Upper lobe of left lung (tissue), 6 donors: Measurements from ENCODE around the gene NCR2. TPM values are rescaled to one million over a fixed set of nuclear protein-coding genes. Genes with fewer than 3 reads are reported as not detected.

Experiments
- ATAC-seq, 2 donors: fragments of 200-7000 bp; cut with Tn5 transposase; one replicate each; pipeline ENCODE4 v1.9.1; 2022; ENCODE audit warnings: mild to moderate bottlenecking in 2 of 2, moderate library complexity in 2 of 2; ENCODE audit not compliant: low FRiP score in 2 of 2
- DNase-seq, 2 donors: peaks; one replicate each; pipeline ENCODE4 v3.0.0-alpha.2; 2019 to 2020
- H3K27ac ChIP-seq, 4 donors: fragments of 200-600 bp; sonication (generic); one replicate each; pipeline ENCODE4 v1.5.1; 2016 to 2019
- H3K27me3 ChIP-seq, 4 donors: fragments of 200-600 bp; sonication (generic); one replicate each; pipeline ENCODE4 v1.5.1; 2017 to 2019
- H3K36me3 ChIP-seq, 4 donors: fragments of 200-600 bp; sonication (generic); one replicate each; pipeline ENCODE4 v1.5.1; 2016 to 2019
- H3K4me1 ChIP-seq, 4 donors: fragments of 200-600 bp; sonication (generic); one replicate each; pipeline ENCODE4 v1.5.1; 2018 to 2019
- H3K4me3 ChIP-seq, 4 donors: fragments of 200-600 bp; sonication (generic); one replicate each; pipeline ENCODE4 v1.5.1; 2017 to 2019; ENCODE audit warnings: mild to moderate bottlenecking in 2 of 4, moderate library complexity in 1 of 4
- H3K9me3 ChIP-seq, 4 donors: fragments of 200-600 bp; sonication (generic); one replicate each; pipeline ENCODE4 v1.5.1; 2018 to 2019
- CTCF ChIP-seq, 6 experiments: fragments of 450-650 bp in 4 of 6; fragments of 200-600 bp in 2 of 6; sonication (generic) in 2 of 6; IDR thresholded peaks; one replicate each; pipeline ENCODE4 v1.5.1; 2016 to 2019; ENCODE audit warnings: antibody characterized with exemption in 6 of 6
- EP300 ChIP-seq, 4 donors: sonication (generic); formaldehyde crosslinking; IDR thresholded peaks; one replicate each; pipeline ENCODE4 v1.5.1; 2017; ENCODE audit warnings: antibody characterized with exemption in 4 of 4, control low read depth in 2 of 4
- POLR2A ChIP-seq, 4 donors: fragments of 450-650 bp; IDR thresholded peaks; one replicate each; pipeline ENCODE4 v1.5.1; 2016 to 2017; ENCODE audit warnings: antibody characterized with exemption in 4 of 4, mild to moderate bottlenecking in 2 of 4
- POLR2AphosphoS5 ChIP-seq, 2 donors: sonication (generic); formaldehyde crosslinking; IDR thresholded peaks; one replicate each; pipeline ENCODE4 v1.5.1; 2017; ENCODE audit warnings: antibody characterized with exemption in 2 of 2
- WGBS, 2 donors: methylation state at CpG; one replicate each; pipeline ENCODE4 v1.1.5; 2017 to 2018; 5-methylcytosine and 5-hydroxymethylcytosine counted together
- total RNA-seq, 6 donors: library from RNA; depleted of rRNA in 4 of 6; stranded (reverse); fragments of >200 nt in 4 of 6; gene quantifications; one replicate each; pipeline versions ENCODE4 v1.1.0 to v1.2.1, GENCODE V29; 2016 to 2021
- donor health status: DM: no; HTN: no; CAD: no; lungs with moderate emphysema.
- donor health status: DM: no; HTN: yes; CAD: no; lungs with severe emphysema.

NCR2 gene
- total RNA-seq, 6 donors from 2014 or later, result not detected

GRCh38 chr6:41355952-41356351 lies 20.5 kb downstream of the NCR2 start:
- ATAC-seq (no peak), DNase-seq (no peak)
- TF ChIP-seq POLR2AphosphoS5 (IDR thresholded peaks at IDR 0.05) (no peak), POLR2A (IDR thresholded peaks at IDR 0.05) (no peak), EP300 (IDR thresholded peaks at IDR 0.05) (no peak), CTCF (IDR thresholded peaks at IDR 0.05) (no peak)
- H3K27ac ChIP-seq, result no peak overlapping the region
- no peaks in the 10 kb centered on the region for H3K27me3 ChIP-seq
- H3K4me3 ChIP-seq, result no peak overlapping the region
- 56 to 78% methylated on average over 4 of the region's 4 CpGs for WGBS, 2 donors
- no peaks in the 10 kb centered on the region for H3K4me1 ChIP-seq
- no peaks in the 10 kb centered on the region for H3K36me3 ChIP-seq
- peaks cover 9 to 18% (median 10%) of the 10 kb centered on the region in 4 donors for H3K9me3 ChIP-seq

- DNase-seq (no peak), ATAC-seq (no peak)
- 75 to 95% methylated on average over 3 of the region's 3 CpGs for WGBS, 2 donors
- Histone ChIP-seq H3K4me1 (no peaks in the 10 kb centered on the region), H3K36me3 (no peaks in the 10 kb centered on the region), H3K27ac (no peak overlapping the region), H3K9me3 (peaks cover 9 to 27% (median 14%) of the 10 kb centered on the region in 4 donors), H3K27me3 (no peaks in the 10 kb centered on the region), H3K4me3 (no peak overlapping the region)
- no peak for TF ChIP-seq EP300 (IDR thresholded peaks at IDR 0.05)
- TF ChIP-seq POLR2AphosphoS5 (IDR thresholded peaks at IDR 0.05), result no peak
- TF ChIP-seq CTCF (IDR thresholded peaks at IDR 0.05), result no peak
- no peak for TF ChIP-seq POLR2A (IDR thresholded peaks at IDR 0.05)
Measured at GRCh38 chr6:41356825-41357224, 21.4 kb downstream of the NCR2 start.

GRCh38 chr6:41358503-41358902 lies 23.1 kb downstream of the NCR2 start:
- Histone ChIP-seq H3K4me3 (no peak overlapping the region), H3K9me3 (peaks cover 9 to 28% (median 17%) of the 10 kb centered on the region in 4 donors), H3K36me3 (no peaks in the 10 kb centered on the region), H3K27ac (no peak overlapping the region), H3K4me1 (no peaks in the 10 kb centered on the region), H3K27me3 (no peaks in the 10 kb centered on the region)
- TF ChIP-seq CTCF (IDR thresholded peaks at IDR 0.05), result no peak
- no peak for TF ChIP-seq POLR2AphosphoS5 (IDR thresholded peaks at IDR 0.05)
- DNase-seq (no peak), ATAC-seq (no peak)
- 90 to 91% methylated on average over 7 of the region's 7 CpGs for WGBS, 2 donors

GRCh38 chr6:41359617-41360313 lies 24.4 kb downstream of the NCR2 start:
- DNase-seq, result no peak
- 71 to 90% methylated on average over 3 to 4 of the region's 4 CpGs for WGBS, 2 donors
- Histone ChIP-seq H3K9me3 (peaks cover 9 to 28% (median 17%) of the 10 kb centered on the region in 4 donors), H3K27me3 (no peaks in the 10 kb centered on the region), H3K27ac (no peak overlapping the region), H3K36me3 (no peaks in the 10 kb centered on the region), H3K4me3 (no peak overlapping the region), H3K4me1 (no peaks in the 10 kb centered on the region)
- no peak for ATAC-seq
- TF ChIP-seq POLR2A (IDR thresholded peaks at IDR 0.05), result no peak
- no peak for TF ChIP-seq CTCF (IDR thresholded peaks at IDR 0.05)
- TF ChIP-seq EP300 (IDR thresholded peaks at IDR 0.05), result no peak
- TF ChIP-seq POLR2AphosphoS5 (IDR thresholded peaks at IDR 0.05), result no peak

- Histone ChIP-seq H3K36me3 (no peaks in the 10 kb centered on the region), H3K4me1 (no peaks in the 10 kb centered on the region), H3K4me3 (no peak overlapping the region), H3K9me3 (peaks cover 9 to 28% (median 17%) of the 10 kb centered on the region in 4 donors), H3K27ac (no peak overlapping the region), H3K27me3 (no peaks in the 10 kb centered on the region)
- DNase-seq (no peak), ATAC-seq (no peak)
- 92% methylated on average over 2 of the region's 2 CpGs; no CpG with 5 or more reads in 1 of the 2 donors for WGBS, 2 donors
- TF ChIP-seq CTCF (IDR thresholded peaks at IDR 0.05) (no peak), EP300 (IDR thresholded peaks at IDR 0.05) (no peak), POLR2AphosphoS5 (IDR thresholded peaks at IDR 0.05) (no peak), POLR2A (IDR thresholded peaks at IDR 0.05) (no peak)
Measured at GRCh38 chr6:41360314-41360685, 24.9 kb downstream of the NCR2 start.
